Measurements from ENCODE around the gene ZNF611.
"Not testable (repeated sequence)": the region's sequence is repeated elsewhere in the genome, so short reads cannot be mapped to it uniquely, and the experiment has no call there.

ZNF611 gene

DNA sequence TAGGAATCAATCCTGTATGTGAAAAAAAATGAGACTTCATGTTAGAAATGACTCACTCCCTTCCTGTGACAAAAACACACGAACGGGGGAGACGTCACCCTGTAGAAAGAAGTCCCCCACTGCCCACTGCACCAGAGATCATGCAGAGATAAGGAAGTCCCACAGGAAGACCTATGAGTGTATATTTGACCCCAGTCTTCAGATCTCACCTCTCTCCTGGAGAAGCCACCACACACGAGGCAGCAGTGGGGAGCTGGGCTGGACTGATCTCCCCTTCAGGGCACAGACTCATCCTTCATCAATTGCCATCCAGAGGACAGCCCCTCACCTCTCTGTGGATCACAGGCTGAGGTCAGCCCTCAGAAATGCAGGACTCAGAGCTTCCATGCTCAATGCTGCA lies 18.9 kb downstream of the ZNF611 start:
- DNase-seq: not testable (repeated sequence)

DNA sequence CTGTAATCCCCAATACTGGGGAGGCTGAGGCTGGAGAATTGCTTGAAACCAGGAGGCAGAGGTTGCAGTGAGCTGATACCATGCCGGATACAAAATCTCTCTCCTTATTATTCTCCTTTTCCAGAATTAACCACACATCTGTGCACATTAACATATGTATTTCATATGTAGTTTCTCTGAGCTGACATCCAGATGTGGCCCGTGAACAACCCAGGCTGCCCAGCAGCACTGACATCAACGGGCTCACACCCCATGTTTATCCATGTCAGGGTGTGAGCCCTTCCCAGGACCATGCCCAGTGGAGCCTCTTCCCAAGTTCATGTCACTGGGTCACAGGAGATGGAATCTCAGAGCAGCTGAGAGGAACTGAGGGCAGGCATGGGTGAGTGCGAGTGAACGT lies 19.5 kb downstream of the ZNF611 start:
- DNase-seq: not testable (repeated sequence)

DNA sequence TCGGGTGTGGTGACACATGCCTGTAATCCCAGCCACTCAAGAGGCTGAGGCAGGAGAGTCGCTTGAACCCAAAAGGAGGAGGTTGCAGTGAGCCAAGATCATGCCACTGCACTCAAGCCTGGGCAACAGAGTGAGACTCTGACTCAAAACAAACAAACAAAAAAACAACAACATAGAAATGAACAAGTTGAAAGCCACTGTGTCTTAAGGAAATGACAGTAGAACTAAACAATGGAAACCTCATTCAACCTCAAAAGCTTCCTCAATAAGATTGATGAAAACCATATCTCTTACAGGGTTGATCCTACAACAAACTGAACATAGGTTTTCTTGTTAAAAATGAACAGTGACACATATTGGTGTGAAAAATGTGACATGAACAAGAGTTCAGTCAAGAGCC lies 21.8 kb downstream of the ZNF611 start:
- DNase-seq: not testable (repeated sequence)

DNA sequence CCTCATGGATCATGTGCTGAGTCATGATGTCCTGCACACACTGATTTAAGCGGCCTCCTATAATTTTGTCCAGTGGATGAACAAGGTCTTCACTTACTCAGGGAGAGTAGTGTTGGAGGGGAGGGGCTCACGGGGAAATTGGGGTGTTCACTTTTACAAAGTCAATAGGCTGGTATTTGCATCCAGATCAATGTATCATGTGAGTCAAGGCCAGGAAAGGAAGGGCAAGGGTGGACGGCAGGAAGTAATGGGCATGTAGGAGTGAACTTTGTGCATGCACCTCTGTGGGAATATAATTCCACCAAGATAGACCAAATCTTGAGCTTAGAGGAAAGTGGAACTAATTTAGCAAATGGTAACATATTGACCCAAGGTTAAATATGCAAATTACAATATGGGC lies 23.2 kb downstream of the ZNF611 start:
- DNase-seq: not testable (repeated sequence)

- DNase-seq: no peak
Measured at GRCh38 chr19:52710538-52710937, 24.3 kb downstream of the ZNF611 start.

GRCh38 chr19:52705615-52706014 lies 29.2 kb downstream of the ZNF611 start:
- not testable (repeated sequence) for DNase-seq

- no peak for DNase-seq
Measured at GRCh38 chr19:52703917-52704316, 30.9 kb downstream of the ZNF611 start.

GRCh38 chr19:52700673-52701072 lies 34.2 kb downstream of the ZNF611 start:
- DNase-seq: no peak

- DNase-seq: peak; percentile 37
Measured at GRCh38 chr19:52699555-52699954, 35.3 kb downstream of the ZNF611 start.

- DNase-seq: peak; percentile 3
Measured at GRCh38 chr19:52695996-52696395, 38.8 kb downstream of the ZNF611 start.

GRCh38 chr19:52694921-52695320 lies 39.9 kb downstream of the ZNF611 start:
- DNase-seq: no peak

DNA sequence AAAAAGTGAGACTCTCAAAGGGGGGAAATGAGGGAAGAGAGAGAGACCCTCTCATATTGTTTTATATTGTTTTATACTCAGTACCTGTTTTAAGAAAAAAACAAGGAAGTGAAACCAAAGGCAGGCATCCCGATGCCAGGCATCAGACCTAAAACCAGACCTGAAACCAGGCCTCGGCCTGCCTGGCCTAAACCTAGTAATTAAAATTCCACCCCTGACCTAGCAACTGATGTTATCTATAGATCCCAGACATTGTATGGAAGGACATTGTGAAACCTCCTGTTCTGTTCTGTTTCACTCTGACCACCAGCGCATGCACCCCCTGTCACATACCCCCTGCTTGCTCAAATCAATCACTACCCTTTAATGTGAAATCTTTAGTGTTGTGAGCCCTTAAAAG lies 40.6 kb downstream of the ZNF611 start:
- DNase-seq: not testable (repeated sequence)

DNA sequence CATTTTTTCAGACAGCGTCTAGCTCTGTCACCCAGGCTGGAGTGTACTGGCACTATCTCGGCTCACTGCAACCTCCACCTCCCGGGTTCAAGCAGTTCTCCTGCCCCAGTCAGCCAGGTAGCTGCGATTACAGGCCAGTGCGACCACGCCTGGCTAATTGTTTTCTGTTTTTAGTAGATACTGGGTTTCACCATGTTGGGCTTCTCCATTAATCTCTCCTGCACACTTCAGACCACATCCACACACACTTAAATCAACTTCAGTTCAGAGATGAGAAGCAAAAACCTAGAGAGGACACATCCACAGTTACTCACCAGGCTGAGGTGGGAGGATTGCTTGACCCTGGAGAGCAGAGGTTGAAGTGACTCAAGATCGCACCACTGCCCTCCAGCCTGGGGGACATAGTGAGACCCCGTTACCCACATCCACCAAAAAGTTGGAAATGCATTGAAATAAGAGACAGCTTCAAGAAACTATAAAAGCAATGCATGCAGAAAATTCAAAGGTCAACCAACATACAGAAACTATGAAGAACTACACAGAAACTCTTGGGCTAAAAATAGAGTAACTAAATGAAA lies 42.3 kb downstream of the ZNF611 start:
- DNase-seq: no peak

GRCh38 chr19:52691737-52692136 lies 43.1 kb downstream of the ZNF611 start:
- DNase-seq: peak; percentile 27

GRCh38 chr19:52691215-52691610 lies 43.6 kb downstream of the ZNF611 start:
- no peak for DNase-seq

- DNase-seq: peak; percentile 95
Measured at GRCh38 chr19:52690369-52691214, 44.3 kb downstream of the ZNF611 start.

DNA sequence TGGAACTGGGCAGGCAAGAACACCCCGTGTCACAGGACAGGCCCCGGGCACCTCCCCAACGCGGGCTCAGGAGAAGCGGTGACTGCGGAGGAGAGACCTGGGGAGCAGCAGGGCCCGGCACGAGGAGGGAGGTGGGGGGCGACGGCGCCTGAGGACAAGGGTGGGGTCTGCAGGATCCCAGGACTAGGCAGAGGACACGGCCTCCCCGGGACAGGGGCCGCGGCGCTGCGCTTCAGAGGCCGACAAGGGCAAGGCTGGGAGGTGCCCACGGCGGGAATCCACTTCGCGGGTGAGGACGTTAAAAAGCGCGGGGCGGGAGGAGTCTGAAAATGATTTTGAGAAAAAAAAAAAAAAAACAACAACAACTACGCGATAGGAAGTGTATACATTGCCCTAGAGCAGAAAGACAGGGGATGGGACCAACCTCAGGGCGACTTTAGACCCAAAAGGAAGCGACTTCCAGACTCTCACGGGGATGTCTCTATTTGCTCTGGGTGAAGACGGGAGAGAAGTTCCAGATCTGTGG lies 44.9 kb downstream of the ZNF611 start:
- no peak for DNase-seq

- DNase-seq: peak; percentile 25
Measured at GRCh38 chr19:52688925-52689796, 45.7 kb downstream of the ZNF611 start.

DNA sequence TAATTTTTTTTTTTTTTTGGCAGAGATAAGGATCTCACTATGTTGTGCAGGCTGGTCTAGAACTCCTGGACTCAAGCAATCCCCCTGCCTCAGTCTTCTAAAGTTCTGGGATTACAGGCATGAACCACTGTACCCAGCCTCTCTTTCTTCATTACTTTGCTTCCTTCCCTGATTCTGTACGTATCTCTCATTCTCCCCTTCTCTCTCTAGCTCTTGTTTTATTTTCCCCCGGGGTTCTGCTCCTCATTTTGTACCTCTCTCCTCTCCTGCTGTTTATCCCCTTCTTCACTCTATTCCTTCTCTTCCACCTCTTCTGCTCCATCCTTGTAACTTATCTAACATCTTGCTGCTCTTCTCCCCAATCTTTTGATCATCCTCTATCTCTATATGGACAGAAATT lies 46.5 kb downstream of the ZNF611 start:
- no peak for DNase-seq

- no peak for DNase-seq
Measured at GRCh38 chr19:52687684-52688083, 47.2 kb downstream of the ZNF611 start.

DNA sequence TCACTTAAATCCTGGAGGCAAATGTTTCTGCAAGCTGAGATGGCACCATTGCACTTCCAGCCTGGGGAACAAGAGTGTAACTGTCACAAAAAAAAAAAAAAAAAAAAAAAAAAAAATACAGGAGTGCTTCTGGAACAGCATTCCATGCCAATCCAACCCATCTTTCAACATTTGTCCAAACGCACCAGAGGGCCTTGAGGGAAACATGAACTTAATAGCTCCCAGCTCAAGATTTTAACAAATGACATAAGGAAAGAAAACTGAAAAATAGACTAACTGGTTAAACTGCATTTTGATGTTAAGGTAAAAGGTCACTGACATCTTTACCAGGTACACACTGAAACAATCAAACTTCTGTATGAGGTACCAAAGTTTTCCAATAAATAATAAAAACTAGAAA lies 49.0 kb downstream of the ZNF611 start:
- DNase-seq: no peak

DNA sequence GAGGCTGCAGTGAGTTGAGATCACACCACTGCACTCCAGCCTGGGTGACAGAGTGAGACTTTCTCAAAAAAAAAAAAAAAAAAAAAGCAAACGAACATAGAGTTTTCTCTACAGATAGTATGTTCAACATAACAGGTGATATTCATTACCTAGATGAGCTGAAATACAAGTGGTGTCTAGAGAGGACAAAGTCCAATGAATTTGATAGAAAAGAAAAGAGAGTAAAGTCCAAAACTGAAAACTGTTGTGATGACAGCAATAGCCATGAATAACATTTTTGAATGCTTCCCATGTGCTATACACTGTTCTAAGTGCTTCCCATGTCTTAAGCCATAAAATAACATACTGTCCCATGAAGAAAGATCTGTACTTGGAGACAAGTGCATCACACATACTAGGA lies 53.6 kb downstream of the ZNF611 start:
- DNase-seq: not testable (repeated sequence)

GRCh38 chr19:52679598-52679997 lies 55.2 kb downstream of the ZNF611 start:
- DNase-seq: no peak

Data from eye (tissue), 1 donor.